Activated T-helper 1 cell treated with anti-CD3 and anti-CD28 coated beads, Interleukin-2, amount 50 U/mL, for 16 hours (primary cell): ENCODE data around the gene EMC7.
A peak's percentile ranks its signal among the peaks of the same experiment; 100 is the strongest.

Source experiments
- DNase-seq, 2 donors: peaks; one replicate each; pipeline ENCODE4 v3.0.0-alpha.2; 2020; ENCODE audit warnings: low read depth in 1 of 2, low spot score in 1 of 2

EMC7 gene

DNA sequence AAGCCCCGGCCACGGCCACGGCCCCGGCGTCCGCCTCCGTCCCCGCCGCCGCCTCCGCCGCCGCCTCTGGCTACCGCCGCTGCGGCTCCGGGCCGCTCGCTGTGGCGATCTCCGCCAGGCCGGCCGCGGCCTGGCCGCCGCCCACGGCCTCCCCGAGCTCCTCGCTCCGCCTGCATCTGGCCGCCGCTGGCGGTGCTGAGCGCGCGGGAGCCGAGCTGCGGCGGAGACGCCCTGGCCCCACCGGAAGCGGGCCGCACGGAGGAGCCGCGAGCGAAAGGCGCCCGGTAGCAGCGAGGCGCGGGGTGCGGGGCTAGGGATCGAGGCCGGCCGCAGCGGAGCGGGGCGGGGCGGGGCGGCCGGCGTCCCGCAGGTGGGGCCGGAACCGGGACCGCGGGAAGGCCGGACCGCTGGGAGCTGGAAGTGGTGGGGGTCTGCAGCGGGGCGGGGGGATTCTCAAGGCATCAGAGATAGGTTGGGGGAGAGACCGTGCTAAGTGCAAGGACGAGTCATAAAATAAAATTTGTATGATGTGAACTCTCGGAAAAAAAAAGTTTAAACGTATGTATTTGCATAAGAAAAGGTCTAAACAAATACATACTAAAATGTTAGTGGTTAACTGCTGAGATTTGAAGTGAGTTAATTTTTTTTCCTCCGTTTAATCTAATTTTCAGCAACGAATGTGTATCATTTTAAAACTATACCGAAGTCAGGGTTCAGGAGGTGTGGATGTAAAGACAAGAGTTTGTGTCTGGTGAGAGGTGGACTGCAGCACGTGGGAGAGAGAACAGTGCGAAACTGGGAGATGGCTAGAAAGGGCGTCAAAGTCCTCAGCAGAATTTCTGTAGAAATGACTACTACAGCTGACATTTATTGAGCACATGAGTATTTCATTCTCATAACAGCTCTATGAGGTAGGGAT, 62.5 kb downstream of the EMC7 start, which contains the start of gene AVEN:
Gene AVEN (minus strand): TSS at position 334 of the 919 bp plus-strand sequence. CDS start 158 bp downstream, at position 176.
- DNase-seq, result peak; percentile 24 to 49

DNA sequence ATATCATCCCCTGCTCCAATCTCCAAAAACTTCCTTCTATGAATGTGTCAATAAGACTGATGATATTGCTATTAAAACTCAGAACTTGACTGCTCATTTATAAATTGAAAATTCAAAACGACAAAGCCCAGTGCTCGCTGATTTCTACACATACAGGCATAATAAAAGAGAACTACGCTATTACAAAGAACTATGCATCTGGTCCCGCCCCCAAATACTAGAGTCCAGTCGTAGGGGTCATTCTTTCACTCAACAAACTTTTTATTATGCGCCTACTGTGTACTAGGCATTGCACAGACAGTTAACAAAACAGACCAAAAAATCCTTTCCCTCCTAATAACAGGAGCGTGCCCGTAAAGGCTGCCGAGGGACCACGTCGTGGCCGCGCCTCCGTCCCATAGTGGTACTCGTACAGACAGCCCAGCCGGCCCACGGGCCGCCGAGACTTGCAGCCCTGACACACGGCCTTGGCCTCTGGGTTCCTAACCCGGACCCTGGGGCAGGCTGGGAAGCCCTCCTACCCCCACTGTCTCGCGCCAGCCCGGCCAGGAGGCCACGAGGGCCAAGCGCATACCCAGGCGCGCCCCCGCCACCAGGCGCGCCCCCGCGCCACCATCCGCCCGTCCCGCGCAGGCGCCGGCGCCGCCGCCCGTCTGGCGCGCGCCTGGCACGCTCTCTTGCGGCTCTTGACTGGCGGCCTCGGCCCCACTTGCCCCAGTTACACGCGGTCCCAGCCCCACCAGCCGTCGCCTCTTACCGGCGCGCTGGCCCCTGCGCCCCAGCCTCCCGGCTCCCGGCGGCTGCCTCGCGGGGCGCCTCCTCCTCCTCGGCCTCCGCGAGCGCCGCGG, 63.4 kb downstream of the EMC7 start:
- peak; percentile 47 to 70 for DNase-seq
